Dedifferentiated amniotic fluid mesenchymal stem cell (primary cell): Measurements from ENCODE around the gene SLC39A1.

ENCODE experiments used
- DNase-seq: peaks from one replicate; pipeline ENCODE4 v3.0.0-alpha.2; 2016; ENCODE audit errors: extremely low spot score

Gene SLC39A1

DNA sequence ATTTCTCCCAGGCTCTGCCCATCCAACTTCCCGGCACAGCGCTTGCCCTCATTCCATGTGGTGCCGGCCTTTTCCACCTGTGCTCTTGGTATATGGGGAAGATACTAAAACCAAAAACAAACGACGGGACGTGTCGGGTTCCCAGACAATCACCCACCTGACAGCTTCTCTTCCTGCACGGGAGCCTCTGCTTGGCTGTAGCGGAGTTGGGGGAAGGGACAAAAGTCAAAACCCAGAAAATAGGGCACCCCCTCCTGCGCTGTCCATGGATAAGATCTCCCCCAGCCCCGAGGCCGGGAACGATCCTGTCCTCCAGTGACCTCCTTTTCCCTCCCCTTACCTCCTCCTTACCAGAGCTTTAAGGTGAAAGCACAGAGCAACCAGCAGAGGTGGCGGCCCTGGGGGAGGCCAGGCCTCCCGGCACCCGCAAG, 13.5 kb upstream of the SLC39A1 start:
- DNase-seq = no peak

GRCh38 chr1:153973525-153973924, 10.2 kb upstream of the SLC39A1 start:
- DNase-seq = no peak

DNA sequence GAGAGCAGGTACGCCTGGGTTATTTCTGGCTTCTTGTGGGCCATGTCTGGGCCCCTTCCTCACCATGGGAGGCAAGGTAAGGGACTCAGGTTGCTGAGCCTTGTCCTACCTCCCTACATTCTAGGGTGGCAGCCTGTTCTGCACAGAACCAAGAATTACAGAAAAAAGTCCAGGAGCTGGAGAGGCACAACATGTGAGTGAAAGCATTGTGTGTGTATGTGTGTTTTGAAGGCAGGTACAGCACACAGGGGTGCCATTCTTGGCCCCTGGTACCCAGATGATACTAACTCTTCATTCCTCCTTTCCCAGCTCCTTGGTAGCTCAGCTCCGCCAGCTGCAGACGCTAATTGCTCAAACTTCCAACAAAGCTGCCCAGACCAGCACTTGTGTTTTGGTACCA, 9.7 kb upstream of the SLC39A1 start:
- no peak for DNase-seq

GRCh38 chr1:153970346-153970745, 7.0 kb upstream of the SLC39A1 start:
- no peak for DNase-seq

- no peak for DNase-seq
These were observed 5.6 kb upstream of the SLC39A1 start for GRCh38 chr1:153968972-153969371.

- no peak for DNase-seq
These were observed 5.1 kb upstream of the SLC39A1 start for GRCh38 chr1:153968408-153968807.

DNA sequence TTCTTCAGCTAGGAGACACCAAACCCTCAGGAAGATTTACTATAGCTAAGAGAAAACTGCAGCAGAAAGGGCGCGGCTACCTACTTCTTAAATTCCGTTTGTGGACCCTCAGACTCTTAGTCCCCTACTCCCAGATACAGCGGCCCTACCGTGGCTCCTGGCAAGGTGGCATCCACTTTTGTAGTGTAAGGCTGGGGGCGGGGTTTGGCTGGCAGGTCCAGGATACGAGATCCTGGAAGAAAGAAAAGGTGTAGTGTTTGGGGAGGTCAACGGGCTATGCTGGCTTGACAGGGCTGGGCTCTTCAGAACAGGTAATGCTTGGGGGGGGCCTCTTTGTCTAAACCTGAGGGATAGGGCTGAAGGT, 4.6 kb upstream of the SLC39A1 start:
- DNase-seq = no peak

DNA sequence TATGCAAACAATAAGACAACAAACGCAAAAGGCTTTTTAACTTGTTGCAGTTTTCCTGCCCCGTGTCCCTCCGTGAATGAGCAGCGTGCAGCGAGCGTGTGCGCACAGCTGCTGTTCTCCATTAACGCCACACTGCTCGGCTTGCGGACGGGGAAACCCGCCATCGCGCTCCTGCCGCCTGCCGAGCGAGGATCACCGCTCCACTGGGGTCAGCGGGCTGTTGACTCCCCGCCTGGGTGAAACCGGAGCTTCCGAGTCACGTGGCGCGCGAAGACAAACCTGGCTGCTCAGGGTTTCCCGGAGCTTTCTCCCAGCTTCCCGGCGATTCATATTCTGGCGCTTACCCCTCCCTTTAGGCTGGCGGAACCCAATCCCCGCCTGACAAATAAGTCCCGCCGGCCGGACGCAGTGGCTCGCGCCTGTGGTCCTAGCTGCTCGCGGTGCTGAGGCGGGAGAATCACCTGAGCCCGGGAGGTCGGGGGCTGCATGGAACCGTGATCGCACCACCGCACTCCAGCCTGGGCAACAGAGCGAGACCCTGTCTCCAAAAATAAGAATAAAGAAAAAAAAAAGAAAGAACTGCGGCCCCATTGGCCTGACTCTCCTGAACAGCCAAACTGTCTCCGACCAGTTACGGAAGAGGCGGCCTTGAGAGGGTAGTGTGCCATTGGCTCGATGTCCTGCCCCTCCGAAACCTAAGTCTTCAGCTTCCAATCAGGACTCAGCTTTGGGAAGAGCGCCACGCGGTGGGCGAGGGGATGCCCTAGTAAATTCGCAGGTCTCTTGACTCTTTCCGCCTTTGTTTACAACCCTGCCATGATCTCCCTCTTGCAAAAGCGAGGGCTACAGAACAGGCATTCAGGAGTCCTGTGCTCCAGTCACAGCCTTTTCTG, 4.0 kb upstream of the SLC39A1 start, which contains the start of gene CREB3L4:
Gene CREB3L4 (plus strand): TSS at position 796 of the 893 bp plus-strand sequence. CDS start 624 bp downstream, outside the sequence.
- peak; percentile 98 for DNase-seq

DNA sequence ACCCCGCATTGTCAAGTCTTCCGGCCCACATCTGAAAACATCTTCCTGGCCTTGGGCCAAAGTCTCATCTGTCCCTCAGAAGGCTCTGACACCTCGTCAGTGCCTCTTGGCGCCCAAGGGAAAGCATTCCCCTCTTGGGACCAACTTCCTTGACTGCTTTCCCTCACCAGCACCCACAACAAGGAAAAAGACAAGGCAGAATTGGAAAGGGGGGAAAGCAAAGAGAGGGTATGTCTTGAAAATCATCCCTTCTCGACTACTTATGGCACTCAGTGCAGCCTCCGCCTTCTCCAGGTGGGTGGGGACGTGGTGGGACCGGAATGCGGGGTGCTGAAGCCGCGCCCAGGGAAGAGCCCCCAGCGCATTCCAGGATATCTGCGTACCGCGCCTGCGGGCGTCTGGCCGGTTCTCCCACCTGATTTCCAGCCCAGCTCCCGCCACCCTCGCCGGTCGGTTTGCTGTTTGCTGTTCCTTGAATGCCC, 554 bp upstream of the SLC39A1 start:
- no peak for DNase-seq

- no peak for DNase-seq
These were observed 978 bp downstream of the SLC39A1 start for GRCh38 chr1:153962088-153963029.

DNA sequence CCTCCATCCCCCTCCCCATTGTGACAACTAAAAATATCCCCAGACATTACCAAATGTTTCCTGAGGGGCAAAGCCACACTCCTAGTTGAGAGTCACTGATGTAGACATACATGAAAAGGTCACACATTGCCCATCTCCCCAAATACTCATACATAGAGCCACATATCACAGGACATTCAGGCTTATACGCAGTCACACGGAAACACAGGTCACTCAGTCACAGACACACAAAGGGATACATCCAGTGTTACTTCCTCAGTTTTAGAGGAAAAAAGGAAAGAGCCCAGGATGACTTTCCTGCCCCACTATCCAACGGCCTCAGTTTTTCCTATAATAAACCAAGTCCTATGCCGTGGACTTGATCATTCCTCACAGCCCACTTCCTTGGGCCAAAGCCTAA, 1.9 kb downstream of the SLC39A1 start:
- DNase-seq = no peak

DNA sequence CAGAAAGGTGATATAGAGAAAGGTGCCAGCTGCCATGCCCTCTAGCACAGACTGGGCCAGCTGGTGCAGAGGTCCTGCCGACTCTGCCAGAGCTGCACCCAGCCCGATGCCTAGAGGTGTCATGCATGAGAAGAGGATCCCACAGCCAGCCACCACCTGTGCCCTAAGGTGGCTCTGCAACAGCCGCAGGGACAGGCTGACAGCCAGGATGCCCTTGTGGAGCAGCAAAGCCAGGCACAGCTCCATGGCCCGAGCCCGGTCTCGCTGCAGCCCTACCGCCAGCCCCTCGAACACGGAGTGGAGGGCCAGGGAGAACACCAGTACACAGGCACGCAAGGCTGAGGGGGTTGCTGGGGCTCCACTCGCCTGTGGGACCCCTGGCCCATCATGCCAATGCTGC, 3.1 kb downstream of the SLC39A1 start:
- no peak for DNase-seq

- no peak for DNase-seq
These were observed 3.9 kb downstream of the SLC39A1 start for GRCh38 chr1:153959454-153959853.

DNA sequence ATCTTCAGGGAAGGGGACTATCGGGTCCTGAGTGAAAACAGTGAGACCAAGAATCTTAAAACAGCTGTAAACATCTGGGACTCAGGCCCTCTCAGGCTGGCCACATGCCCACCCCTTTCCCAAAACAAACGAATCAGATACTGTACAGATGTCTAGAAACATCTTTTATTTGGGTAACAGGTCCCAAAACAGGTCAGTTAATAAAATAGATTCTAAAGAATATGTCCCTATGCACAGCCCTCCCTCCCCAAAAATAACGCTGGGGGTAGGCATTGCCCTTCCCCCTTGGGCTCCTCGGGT, 4.4 kb downstream of the SLC39A1 start:
- DNase-seq = no peak

DNA sequence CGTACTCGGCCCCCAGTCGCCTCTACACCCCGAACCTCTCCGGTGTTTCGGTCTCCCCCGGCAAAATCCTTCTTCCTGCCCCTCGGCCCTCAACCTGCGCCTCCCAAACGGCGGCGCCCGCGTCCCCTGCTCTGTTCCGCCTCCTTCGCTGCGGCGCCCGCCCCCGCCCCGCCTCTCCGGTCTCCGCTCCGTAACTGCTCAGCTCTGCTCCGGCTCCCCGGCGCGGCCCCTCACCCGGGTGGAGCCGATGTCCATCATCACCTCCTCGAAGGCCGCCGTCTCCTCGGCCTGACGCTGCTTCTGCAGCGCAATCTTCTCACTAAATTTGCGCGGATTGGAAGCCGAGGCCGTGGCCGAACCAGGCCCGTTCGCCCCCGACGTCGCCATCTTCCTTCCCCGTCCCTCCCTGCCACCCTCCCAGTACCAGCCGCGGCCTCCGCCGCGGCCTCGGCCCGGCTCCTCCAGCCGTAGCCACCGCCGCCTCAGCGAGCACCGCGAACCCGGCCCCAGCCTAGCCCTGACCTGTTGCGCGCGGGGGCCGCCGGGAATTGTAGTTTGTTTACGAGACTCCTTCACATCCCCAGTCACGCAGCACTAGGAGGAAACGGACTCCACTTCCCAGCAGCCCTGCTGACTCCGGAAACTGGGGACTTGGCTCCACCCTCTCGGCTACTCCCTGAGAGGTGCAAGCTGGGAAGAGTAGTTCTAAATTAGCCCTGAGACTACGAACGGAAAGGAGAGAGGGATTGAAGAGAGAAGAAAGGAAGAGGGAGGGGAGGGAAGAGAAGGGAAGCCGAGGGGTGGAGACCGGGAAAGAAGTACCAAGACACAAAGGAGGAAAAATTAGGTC, 5.0 kb downstream of the SLC39A1 start, which contains the start of gene CRTC2:
Gene CRTC2 (minus strand): TSS at position 502 of the 850 bp plus-strand sequence. CDS start 115 bp downstream, at position 387.
- DNase-seq = peak; percentile 100

GRCh38 chr1:153957744-153958110, 5.6 kb downstream of the SLC39A1 start:
- no peak for DNase-seq

DNA sequence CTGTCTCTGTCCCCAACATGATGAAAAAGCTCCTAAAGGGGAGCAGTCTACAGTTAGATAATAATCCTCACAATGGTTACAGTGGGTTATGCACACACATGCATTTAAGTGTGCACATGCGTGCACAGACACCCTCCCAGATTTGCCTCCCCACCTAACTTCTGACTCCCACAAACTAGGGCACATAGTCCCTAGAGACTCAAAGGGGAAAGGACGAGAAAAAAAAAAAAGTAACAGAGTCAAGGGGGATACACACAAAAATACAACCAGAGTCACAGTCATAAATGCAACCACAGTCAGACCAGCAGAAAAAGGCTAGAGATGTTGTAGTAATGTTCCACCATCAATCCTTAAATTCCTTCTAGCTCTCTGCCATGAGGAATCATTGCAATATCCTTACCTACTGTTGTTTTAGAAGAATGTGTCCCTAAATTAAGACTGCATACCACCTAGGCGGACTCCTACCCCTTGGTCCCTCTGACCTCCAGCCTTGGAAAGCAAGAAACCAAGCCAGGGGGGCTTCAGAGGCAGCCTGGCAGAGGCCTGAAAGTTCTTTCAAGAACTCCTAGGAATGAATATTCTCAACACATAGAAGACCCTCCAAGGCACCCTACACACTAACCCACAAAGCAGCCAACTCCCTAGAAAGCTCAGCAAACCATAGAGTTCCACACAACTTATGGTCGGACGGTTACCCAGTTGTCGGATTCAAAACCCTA, 6.2 kb downstream of the SLC39A1 start:
- no peak for DNase-seq

DNA sequence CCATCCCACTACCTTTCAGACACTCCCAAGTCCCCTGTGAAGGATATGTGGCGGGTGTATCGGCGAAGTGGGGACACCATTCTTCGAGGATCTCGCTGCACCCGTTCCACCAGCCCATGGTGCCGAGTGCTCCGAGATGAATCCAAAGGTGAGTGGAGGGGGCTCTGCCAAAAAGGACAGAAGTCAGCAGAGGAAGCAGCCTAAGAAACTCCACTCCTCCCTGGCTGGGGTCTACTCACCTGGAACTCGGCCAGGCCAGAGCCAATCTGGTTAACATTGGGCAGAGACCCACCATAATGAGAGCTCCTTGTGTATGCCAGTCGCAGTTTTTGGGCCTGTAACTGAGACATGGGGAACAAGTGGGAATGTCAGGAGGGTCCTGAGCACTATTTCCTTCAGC, 8.5 kb downstream of the SLC39A1 start:
- no peak for DNase-seq

- no peak for DNase-seq
These were observed 9.4 kb downstream of the SLC39A1 start for GRCh38 chr1:153953859-153954365.

DNA sequence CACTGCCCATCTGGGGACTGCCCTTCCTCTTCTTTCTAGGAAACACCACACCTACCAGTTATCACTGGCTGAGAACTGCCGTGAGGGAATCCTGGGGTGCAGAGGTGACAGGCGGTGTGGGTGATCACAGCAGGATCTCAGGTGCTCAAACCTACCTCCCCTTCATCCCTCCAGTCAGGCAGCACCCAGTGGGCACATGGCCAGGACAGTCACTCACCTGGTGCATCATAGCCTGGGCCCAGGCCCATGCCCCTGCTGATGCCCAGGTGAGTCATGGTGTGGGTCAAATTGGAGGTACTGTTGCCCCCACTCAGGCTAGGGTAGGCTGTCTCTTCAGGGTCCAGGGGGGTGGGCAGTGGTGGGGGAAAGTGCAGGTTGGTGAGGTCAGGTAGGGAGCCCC, 11.5 kb downstream of the SLC39A1 start:
- DNase-seq = no peak

GRCh38 chr1:153951183-153951582, 12.2 kb downstream of the SLC39A1 start:
- DNase-seq = no peak
